Mesendoderm (in vitro differentiated cells): Measurements from ENCODE around the gene CYP51A1.
"Not testable (repeated sequence)": the region's sequence is repeated elsewhere in the genome, so short reads cannot be mapped to it uniquely, and the experiment has no call there.

Experiments
- DNase-seq: peaks from one replicate; pipeline ENCODE4 v3.0.0; 2013
- H2AK5ac ChIP-seq: 2 replicates; pipeline ENCODE4 v1.6.1; 2013; ENCODE audit warnings: low read length, inconsistent platforms
- H2BK120ac ChIP-seq: 2 replicates; pipeline ENCODE4 v1.6.1; 2013; ENCODE audit warnings: low read depth, mild to moderate bottlenecking, low read length, moderate library complexity, mixed read lengths
- H2BK15ac ChIP-seq: replicated peaks from 2 replicates; pipeline ENCODE4 v1.6.1; 2013; ENCODE audit warnings: low read depth, mild to moderate bottlenecking, moderate library complexity
- H2BK5ac ChIP-seq: 2 replicates; pipeline ENCODE4 v1.6.1; 2013; ENCODE audit warnings: low read length, inconsistent platforms
- H3K18ac ChIP-seq: 2 replicates; pipeline ENCODE4 v1.6.1; 2013; ENCODE audit warnings: mild to moderate bottlenecking, low read length, mixed read lengths
- H3K23ac ChIP-seq: one replicate; pipeline ENCODE4 v1.6.1; 2013; ENCODE audit warnings: low read length
- H3K27ac ChIP-seq: 2 replicates; pipeline ENCODE4 v1.5.1; 2013; ENCODE audit warnings: low read depth, mild to moderate bottlenecking, inconsistent platforms, low read length, moderate library complexity
- H3K27me3 ChIP-seq: 2 replicates; pipeline ENCODE4 v1.6.1; 2013; ENCODE audit warnings: low read length, control low read depth, mild to moderate bottlenecking, inconsistent platforms; ENCODE audit not compliant: insufficient read depth, poor library complexity
- H3K36me3 ChIP-seq: 2 replicates; pipeline ENCODE4 v1.6.1; 2013; ENCODE audit warnings: low read length, inconsistent platforms; ENCODE audit not compliant: control insufficient read depth, insufficient read depth
- H3K4ac ChIP-seq: one replicate; pipeline ENCODE4 v1.6.1; 2013; ENCODE audit warnings: low read depth, mild to moderate bottlenecking, low read length, moderate library complexity
- H3K4me1 ChIP-seq: 2 replicates; pipeline ENCODE4 v1.6.1; 2013; ENCODE audit warnings: low read depth, low read length, inconsistent platforms; ENCODE audit not compliant: control insufficient read depth
- H3K4me2 ChIP-seq: 2 replicates; pipeline ENCODE4 v1.6.1; 2013; ENCODE audit warnings: low read length
- H3K4me3 ChIP-seq: 2 replicates; pipeline ENCODE4 v1.5.1; 2013; ENCODE audit warnings: mild to moderate bottlenecking, low read length
- H3K56ac ChIP-seq: one replicate; pipeline ENCODE4 v1.6.1; 2013; ENCODE audit warnings: low read length
- H3K79me1 ChIP-seq: 2 replicates; pipeline ENCODE4 v1.6.1; 2013; ENCODE audit warnings: low read length, inconsistent platforms
- H3K79me2 ChIP-seq: 2 replicates; pipeline ENCODE4 v1.6.1; 2013; ENCODE audit warnings: mild to moderate bottlenecking, low read length; ENCODE audit not compliant: control insufficient read depth, insufficient read depth
- H3K9ac ChIP-seq: 2 replicates; pipeline ENCODE4 v1.6.1; 2013; ENCODE audit warnings: low read length, inconsistent platforms
- H4K5ac ChIP-seq: one replicate; pipeline ENCODE4 v1.6.1; 2013; ENCODE audit warnings: low read length
- H4K8ac ChIP-seq: one replicate; pipeline ENCODE4 v1.6.1; 2013; ENCODE audit warnings: low read depth, mild to moderate bottlenecking, control low read depth, low read length, moderate library complexity
- WGBS: extraction: QIAGEN DNeasy Blood & Tissue Kit; methylation state at CpG from one replicate; pipeline ENCODE4 v1.1.7; 2013; ENCODE audit warnings: low lambda C conversion rate, missing lambda C conversion rate; ENCODE audit not compliant: insufficient coverage; ENCODE audit errors: extremely low coverage; 5-methylcytosine and 5-hydroxymethylcytosine counted together

The CYP51A1 gene

GRCh38 chr7:92143192-92143880, 9.1 kb upstream of the CYP51A1 start:
- not testable (repeated sequence) for H3K18ac ChIP-seq, H3K56ac ChIP-seq, H3K4ac ChIP-seq, H3K4me3 ChIP-seq, H3K27ac ChIP-seq, H3K27me3 ChIP-seq, H2AK5ac ChIP-seq, H4K8ac ChIP-seq, H3K36me3 ChIP-seq, H2BK120ac ChIP-seq, H4K5ac ChIP-seq, H2BK15ac ChIP-seq, H3K79me2 ChIP-seq, H3K23ac ChIP-seq, DNase-seq, H3K4me2 ChIP-seq, H3K79me1 ChIP-seq, H3K4me1 ChIP-seq, H3K9ac ChIP-seq, H2BK5ac ChIP-seq
- no CpG with 5 or more reads among the region's 50 CpGs for WGBS

- not testable (repeated sequence) for H3K27ac ChIP-seq, DNase-seq, H3K9ac ChIP-seq, H2BK15ac ChIP-seq, H3K27me3 ChIP-seq, H3K4me3 ChIP-seq, H3K36me3 ChIP-seq, H2BK5ac ChIP-seq, H2AK5ac ChIP-seq, H3K18ac ChIP-seq, H4K5ac ChIP-seq, H3K56ac ChIP-seq, H3K4ac ChIP-seq, H3K23ac ChIP-seq, H3K4me1 ChIP-seq, H3K79me2 ChIP-seq, H3K79me1 ChIP-seq, H2BK120ac ChIP-seq, H4K8ac ChIP-seq, H3K4me2 ChIP-seq
- WGBS: no CpG with 5 or more reads among the region's 9 CpGs
Measured at GRCh38 chr7:92142791-92143190, 8.5 kb upstream of the CYP51A1 start.

GRCh38 chr7:92141161-92141560, 6.9 kb upstream of the CYP51A1 start:
- H3K79me2 ChIP-seq: no peaks in the 10 kb centered on the region
- no peaks in the 10 kb centered on the region for H3K79me1 ChIP-seq
- H2BK15ac ChIP-seq: no peak overlapping the region
- no peak overlapping the region for H3K4me3 ChIP-seq
- H2BK5ac ChIP-seq: no peak overlapping the region
- no peaks in the 10 kb centered on the region for H3K4me1 ChIP-seq
- H3K9ac ChIP-seq: no peak overlapping the region
- H3K4ac ChIP-seq: no peak overlapping the region
- H4K5ac ChIP-seq: no peak overlapping the region
- no peak overlapping the region for H3K18ac ChIP-seq
- H4K8ac ChIP-seq: no peak overlapping the region
- no peak overlapping the region for H3K27ac ChIP-seq
- H3K56ac ChIP-seq: no peak overlapping the region
- H2BK120ac ChIP-seq: no peak overlapping the region
- no peaks in the 10 kb centered on the region for H3K36me3 ChIP-seq
- no peak overlapping the region for H3K23ac ChIP-seq
- no peak for DNase-seq
- no peak overlapping the region for H3K4me2 ChIP-seq
- H2AK5ac ChIP-seq: no peak overlapping the region
- H3K27me3 ChIP-seq: no peaks in the 10 kb centered on the region
- WGBS: no CpG with 5 or more reads among the region's 7 CpGs

GRCh38 chr7:92137557-92137956, 3.3 kb upstream of the CYP51A1 start:
- Histone ChIP-seq H2BK5ac (no peak overlapping the region), H3K4me3 (no peak overlapping the region), H4K5ac (no peak overlapping the region), H3K4me1 (peaks cover 3% of the 10 kb centered on the region), H3K56ac (no peak overlapping the region), H2BK15ac (no peak overlapping the region), H3K36me3 (no peaks in the 10 kb centered on the region), H3K23ac (no peak overlapping the region), H3K4me2 (no peak overlapping the region), H3K79me2 (peaks cover 15% of the 10 kb centered on the region), H3K27ac (no peak overlapping the region), H3K18ac (no peak overlapping the region), H3K79me1 (no peaks in the 10 kb centered on the region), H3K4ac (no peak overlapping the region), H4K8ac (no peak overlapping the region), H3K9ac (no peak overlapping the region), H2AK5ac (no peak overlapping the region), H3K27me3 (no peaks in the 10 kb centered on the region), H2BK120ac (no peak overlapping the region)
- no peak for DNase-seq
- no CpG with 5 or more reads among the region's 2 CpGs for WGBS

GRCh38 chr7:92135052-92135889, 994 bp upstream of the CYP51A1 start:
- H4K5ac ChIP-seq: no peak overlapping the region
- H2AK5ac ChIP-seq: no peak overlapping the region
- H4K8ac ChIP-seq: no peak overlapping the region
- H3K27me3 ChIP-seq: no peaks in the 10 kb centered on the region
- H3K27ac ChIP-seq: peak overlapping the region; percentile 77
- H3K23ac ChIP-seq: peak overlapping the region; percentile 6
- H3K4me3 ChIP-seq: peak overlapping the region; percentile 62
- H3K18ac ChIP-seq: no peak overlapping the region
- H2BK120ac ChIP-seq: no peak overlapping the region
- peak overlapping the region; percentile 88 for H3K4me2 ChIP-seq
- peak overlapping the region; percentile 48 for H2BK5ac ChIP-seq
- H3K36me3 ChIP-seq: peaks cover 1% of the 10 kb centered on the region
- peaks cover 3% of the 10 kb centered on the region for H3K79me1 ChIP-seq
- peaks cover 3% of the 10 kb centered on the region for H3K4me1 ChIP-seq
- WGBS: no CpG with 5 or more reads among the region's 21 CpGs
- peak overlapping the region; percentile 98 for H3K56ac ChIP-seq
- peak overlapping the region; percentile 87 for H3K9ac ChIP-seq
- DNase-seq: peak; percentile 58
- peaks cover 35% of the 10 kb centered on the region for H3K79me2 ChIP-seq
- H2BK15ac ChIP-seq: no peak overlapping the region
- H3K4ac ChIP-seq: peak overlapping the region; percentile 26
